Transverse colon (tissue), 4 donors: ENCODE data around the gene DDX49. TPM values are rescaled to one million over a fixed set of nuclear protein-coding genes. Genes with fewer than 3 reads are reported as not detected.

ENCODE experiments used
- DNase-seq: peaks from one replicate; pipeline ENCODE4 v3.0.0-alpha.2; 2019
- H3K27ac ChIP-seq, 4 donors: fragments of 200-600 bp; sonication (generic); 2 replicates each; pipeline ENCODE4 v1.5.1; 2016 to 2018; ENCODE audit warnings: inconsistent platforms in 4 of 4
- H3K27me3 ChIP-seq: fragments of 200-600 bp; sonication (generic); 2 replicates; pipeline ENCODE4 v1.5.1; 2017; ENCODE audit warnings: inconsistent platforms
- H3K36me3 ChIP-seq, 4 donors: fragments of 200-600 bp; sonication (generic); 2 replicates each; pipeline ENCODE4 v1.5.1; 2017 to 2019; ENCODE audit warnings: inconsistent platforms in 4 of 4
- H3K4me1 ChIP-seq, 4 donors: fragments of 200-600 bp; sonication (generic); 2 replicates each; pipeline ENCODE4 v1.5.1; 2017 to 2020; ENCODE audit warnings: inconsistent platforms in 4 of 4
- H3K4me3 ChIP-seq, 4 donors: fragments of 200-600 bp; sonication (generic); 1 replicate in 1 of 4; 2 replicates in 3 of 4; pipeline versions ENCODE4 v1.5.1 to v1.6.1; 2017 to 2019; ENCODE audit warnings: inconsistent platforms in 4 of 4
- H3K9me3 ChIP-seq, 2 donors: fragments of 200-600 bp; sonication (generic); 2 replicates each; pipeline ENCODE4 v1.5.1; 2017 to 2019; ENCODE audit warnings: inconsistent platforms in 2 of 2
- EP300 ChIP-seq: sonication (generic); formaldehyde crosslinking; IDR thresholded peaks from one replicate; pipeline ENCODE4 v1.6.1; 2017; ENCODE audit warnings: antibody characterized with exemption, low read depth
- POLR2A ChIP-seq: fragments of 450-650 bp; IDR thresholded peaks from one replicate; pipeline ENCODE4 v1.6.1; 2016; ENCODE audit warnings: antibody characterized with exemption, mild to moderate bottlenecking, moderate library complexity
- POLR2AphosphoS5 ChIP-seq, 3 donors: sonication (generic); formaldehyde crosslinking; IDR thresholded peaks; one replicate each; pipeline ENCODE4 v1.6.1; 2016; ENCODE audit warnings: antibody characterized with exemption in 3 of 3
- WGBS, 2 donors: methylation state at CpG; one replicate each; pipeline ENCODE4 v1.1.5; 2018; ENCODE audit warnings: low coverage in 1 of 2; 5-methylcytosine and 5-hydroxymethylcytosine counted together
- in situ Hi-C, 4 donors: fragments of 200-750 bp; cut with MboI; loops; one replicate each; pipeline versions ENCODE4 v1.15.0 to v1.15.1; 2017; ENCODE audit warnings: low sequenced_read_pairs in 3 of 4, low pct_ligation_motif_present in 1 of 4, low pct_unique_long_range_greater_than_20kb in 1 of 4
- intact Hi-C: fragments of 100-400 bp; cut with DNase I; formaldehyde crosslinking; loops from one replicate; pipeline ENCODE4 v1.15.1; 2023; ENCODE audit warnings: low total_unique reads
- total RNA-seq, 4 donors: library from RNA; depleted of rRNA; stranded (reverse); fragments of >200 nt; gene quantifications; one replicate each; pipeline ENCODE4 v1.1.0, GENCODE V29; 2016
- TF ChIP-seq, protein P1 (sequence below), 5 experiments: fragments of 200-600 bp in 3 of 5; fragments of 450-650 bp in 2 of 5; sonication (generic) in 3 of 5; IDR thresholded peaks; 1 replicate in 2 of 5; 2 replicates in 3 of 5; pipeline ENCODE4 v1.5.1; 2016 to 2017; ENCODE audit warnings: antibody characterized with exemption in 5 of 5, inconsistent platforms in 3 of 5, mild to moderate bottlenecking in 2 of 5, moderate library complexity in 1 of 5

Gene DDX49
- total RNA-seq, 4 donors from 2014 or later, result 42.1 to 90.8 (median 50.4) TPM

DNA sequence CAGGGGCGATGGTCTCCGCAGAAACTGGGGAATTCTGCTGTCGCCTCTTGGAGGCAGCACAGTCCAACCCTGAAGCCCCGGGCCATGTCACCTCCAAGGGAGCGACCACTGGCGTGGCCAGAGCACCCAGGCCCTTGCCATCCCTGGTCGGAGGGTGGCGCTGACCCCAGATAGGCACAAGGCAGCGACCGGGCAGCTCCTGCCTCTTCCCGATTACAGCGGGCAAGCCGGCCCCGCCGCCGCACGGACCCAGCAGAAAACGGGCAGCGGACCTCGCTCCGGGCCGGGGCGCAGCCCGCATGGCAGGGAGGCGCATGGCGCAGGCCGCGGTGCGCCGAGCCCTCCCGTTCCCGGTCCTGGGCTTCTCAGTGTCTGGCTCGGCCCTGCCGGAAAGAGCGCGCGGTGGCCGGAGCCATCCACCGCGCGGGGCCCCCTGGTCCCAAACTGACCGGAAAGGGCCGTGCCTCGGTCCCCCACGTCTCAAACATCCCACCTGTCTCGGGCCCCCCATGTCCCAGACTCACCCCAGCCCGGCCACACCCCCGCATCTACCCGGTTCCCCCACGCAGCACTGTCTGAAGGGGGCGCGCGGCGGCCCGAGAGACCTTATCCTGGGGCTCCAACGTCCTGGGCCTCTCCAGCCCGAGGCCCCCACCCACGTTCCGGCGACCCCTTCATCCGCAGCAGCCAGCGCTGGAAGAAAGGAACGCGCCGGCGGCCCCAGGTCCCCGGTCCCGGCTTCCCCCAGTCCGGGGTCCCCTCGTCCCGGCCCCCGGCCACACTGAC, 24.3 kb upstream of the DDX49 start:
- Histone ChIP-seq H3K4me1 (peaks cover 0 to 18% (median 9%) of the 10 kb centered on the region in 4 donors), H3K36me3 (peaks cover 0 to 12% (median 2%) of the 10 kb centered on the region in 4 donors), H3K9me3 (no peaks in the 10 kb centered on the region), H3K27me3 (peaks cover 49% of the 10 kb centered on the region), H3K27ac (no peak overlapping the region), H3K4me3 (peak overlapping the region in 3 of 4 donors; percentile 14 to 43 (median 28))
- in situ Hi-C loops, result no loop called here
- WGBS, 2 donors, result 0% methylated on average over 24 of the region's 72 CpGs; no CpG with 5 or more reads in 1 of the 2 donors
- intact Hi-C loops, result no loop called here
- TF ChIP-seq, protein P1, sequence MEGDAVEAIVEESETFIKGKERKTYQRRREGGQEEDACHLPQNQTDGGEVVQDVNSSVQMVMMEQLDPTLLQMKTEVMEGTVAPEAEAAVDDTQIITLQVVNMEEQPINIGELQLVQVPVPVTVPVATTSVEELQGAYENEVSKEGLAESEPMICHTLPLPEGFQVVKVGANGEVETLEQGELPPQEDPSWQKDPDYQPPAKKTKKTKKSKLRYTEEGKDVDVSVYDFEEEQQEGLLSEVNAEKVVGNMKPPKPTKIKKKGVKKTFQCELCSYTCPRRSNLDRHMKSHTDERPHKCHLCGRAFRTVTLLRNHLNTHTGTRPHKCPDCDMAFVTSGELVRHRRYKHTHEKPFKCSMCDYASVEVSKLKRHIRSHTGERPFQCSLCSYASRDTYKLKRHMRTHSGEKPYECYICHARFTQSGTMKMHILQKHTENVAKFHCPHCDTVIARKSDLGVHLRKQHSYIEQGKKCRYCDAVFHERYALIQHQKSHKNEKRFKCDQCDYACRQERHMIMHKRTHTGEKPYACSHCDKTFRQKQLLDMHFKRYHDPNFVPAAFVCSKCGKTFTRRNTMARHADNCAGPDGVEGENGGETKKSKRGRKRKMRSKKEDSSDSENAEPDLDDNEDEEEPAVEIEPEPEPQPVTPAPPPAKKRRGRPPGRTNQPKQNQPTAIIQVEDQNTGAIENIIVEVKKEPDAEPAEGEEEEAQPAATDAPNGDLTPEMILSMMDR (IDR thresholded peaks at IDR 0.05), result peak in 1 of 5 experiments; percentile 7
- TF ChIP-seq POLR2AphosphoS5 (IDR thresholded peaks at IDR 0.05), result no peak
- peak; percentile 31 for DNase-seq

DNA sequence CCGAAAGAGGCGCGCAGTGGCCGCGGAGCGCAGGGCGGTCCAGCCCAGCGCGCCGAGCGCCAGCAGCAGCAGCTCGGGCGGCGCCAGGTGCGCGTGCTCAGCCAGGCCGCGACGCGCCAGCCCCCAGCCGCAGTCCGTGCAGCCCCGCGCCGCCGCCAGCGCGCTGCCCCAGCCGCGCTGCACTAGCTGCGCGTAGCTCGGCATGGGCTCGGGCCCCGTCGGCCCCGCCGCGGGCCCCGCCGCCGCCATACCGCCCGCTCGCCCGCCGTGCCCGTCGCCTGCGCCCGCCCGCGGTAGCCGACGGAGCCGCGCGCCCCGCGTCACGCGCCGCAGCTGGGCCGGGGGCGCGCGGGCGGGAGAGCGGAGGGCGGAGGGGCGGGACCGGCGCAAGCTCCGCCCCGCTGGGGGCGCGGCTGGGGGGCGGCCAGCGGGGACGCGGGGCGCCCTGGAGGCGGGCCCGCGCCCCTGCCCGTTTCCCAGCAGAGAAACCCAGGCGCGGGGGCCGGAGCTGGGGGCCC, 23.6 kb upstream of the DDX49 start, which contains the start of gene CERS1:
Gene CERS1 (minus strand): TSS at position 335 of the 518 bp plus-strand sequence. CDS start 86 bp downstream, at position 249.
- H3K4me3 ChIP-seq, result peak within 1 kb of the TSS in 3 of 4 donors; percentile 14 to 43 (median 28)

DNA sequence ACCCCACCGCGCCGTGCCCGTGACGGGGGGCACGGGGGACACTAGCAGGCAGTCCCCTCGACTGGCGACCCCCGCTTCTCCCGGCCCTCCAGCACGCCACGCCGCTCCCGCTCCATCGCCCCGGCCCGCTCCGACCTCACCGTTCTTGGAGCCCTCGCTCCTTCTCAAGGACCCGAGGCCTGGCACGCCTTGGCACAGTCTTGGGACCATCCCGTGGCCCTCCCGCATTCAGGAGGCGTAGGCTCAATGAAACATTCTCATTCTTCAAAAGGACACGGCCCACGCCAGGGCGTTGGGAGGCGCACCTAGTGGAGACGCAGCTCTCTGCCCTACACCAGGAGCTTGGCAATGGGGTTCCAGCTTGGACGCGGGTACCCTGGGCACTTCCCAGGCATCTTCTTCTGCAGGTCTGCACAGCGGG, 23.1 kb upstream of the DDX49 start:
- no peak for DNase-seq
- TF ChIP-seq EP300 (no peak), POLR2A (no peak), POLR2AphosphoS5 (IDR thresholded peaks at IDR 0.05) (no peak)
- TF ChIP-seq, protein P1 (IDR thresholded peaks at IDR 0.05), result no peak
- peaks cover 49% of the 10 kb centered on the region for H3K27me3 ChIP-seq
- WGBS, 2 donors, result 19% methylated on average over 26 of the region's 33 CpGs; no CpG with 5 or more reads in 1 of the 2 donors
- peaks cover 0 to 18% (median 9%) of the 10 kb centered on the region in 4 donors for H3K4me1 ChIP-seq
- H3K4me3 ChIP-seq, result no peak overlapping the region
- intact Hi-C loops, result no loop called here
- no peaks in the 10 kb centered on the region for H3K9me3 ChIP-seq
- peaks cover 0 to 12% (median 3%) of the 10 kb centered on the region in 4 donors for H3K36me3 ChIP-seq
- in situ Hi-C loops, result no loop called here
- no peak overlapping the region for H3K27ac ChIP-seq

More for the DNA sequence above, 23.6 kb upstream of the DDX49 start, which contains the start of gene CERS1:
- peaks cover 49% of the 10 kb centered on the region for H3K27me3 ChIP-seq
- WGBS, 2 donors, result 0% methylated on average over 2 of the region's 89 CpGs; no CpG with 5 or more reads in 1 of the 2 donors
- H3K27ac ChIP-seq, result no peak within 1 kb of the TSS
- peaks cover 0 to 12% (median 3%) of the 10 kb centered on the region in 4 donors for H3K36me3 ChIP-seq
- intact Hi-C loops (no loop called here), in situ Hi-C loops (no loop called here)
- no peak for TF ChIP-seq POLR2AphosphoS5 (IDR thresholded peaks at IDR 0.05)
- no peak for TF ChIP-seq POLR2A
- TF ChIP-seq, protein P1 (IDR thresholded peaks at IDR 0.05), result no peak
- TF ChIP-seq EP300, result no peak
- H3K9me3 ChIP-seq, result no peaks in the 10 kb centered on the region
- no peak for DNase-seq
- H3K4me1 ChIP-seq, result peaks cover 0 to 18% (median 9%) of the 10 kb centered on the region in 4 donors
